ENCODE data around the gene PLA2G4B.

- TF ChIP-seq CTCF (IDR thresholded peaks at IDR 0.05) = no peak
- no peak for TF ChIP-seq POLR2A (IDR thresholded peaks at IDR 0.05)
- TF ChIP-seq EP300 (IDR thresholded peaks at IDR 0.05) = no peak
Observed at GRCh38 chr15:41836713-41837454, 1.8 kb upstream of the PLA2G4B start.

Measured in sigmoid colon (tissue), 4 donors.